HEK293T (cell line): Measurements from ENCODE around the gene UBAC1.

Experiments
- ARNT ChIP-seq: fragments of 450-650 bp; IDR thresholded peaks from 2 replicates; pipeline ENCODE4 v1.6.1; 2017; ENCODE audit warnings: mild to moderate bottlenecking
- CTBP1 ChIP-seq: fragments of 450-650 bp; IDR thresholded peaks from 2 replicates; pipeline ENCODE4 v1.6.1; 2016; ENCODE audit warnings: borderline replicate concordance
- ELF4 ChIP-seq: fragments of 450-650 bp; IDR thresholded peaks from 2 replicates; pipeline ENCODE4 v1.6.1; 2017; ENCODE audit warnings: antibody characterized with exemption
- FOXA1 ChIP-seq: fragments of 450-650 bp; IDR thresholded peaks from 2 replicates; pipeline ENCODE4 v1.6.1; 2016; ENCODE audit warnings: mild to moderate bottlenecking
- PKNOX1 ChIP-seq: fragments of 450-650 bp; IDR thresholded peaks from 2 replicates; pipeline ENCODE4 v1.6.1; 2016
- SP1 ChIP-seq: fragments of 450-650 bp; IDR thresholded peaks from 2 replicates; pipeline ENCODE4 v1.6.1; 2017
- TARDBP ChIP-seq: fragments of 450-650 bp; IDR thresholded peaks from 2 replicates; pipeline ENCODE4 v1.6.1; 2016
- ZNF384 ChIP-seq: fragments of 450-650 bp; IDR thresholded peaks from 2 replicates; pipeline ENCODE4 v1.6.1; 2016

GRCh38 chr9:136002215-136002614 lies 41.0 kb upstream of the UBAC1 start:
- no peak for TF ChIP-seq ELF4
- no peak for TF ChIP-seq FOXA1
- TF ChIP-seq TARDBP, result no peak
- TF ChIP-seq ARNT, result no peak
- no peak for TF ChIP-seq CTBP1
- no peak for TF ChIP-seq SP1
- no peak for TF ChIP-seq PKNOX1
- no peak for TF ChIP-seq ZNF384
